Skeletal muscle satellite cell (primary cell): ENCODE results near the gene PLEKHA7.
"Not testable (repeated sequence)": the region's sequence is repeated elsewhere in the genome, so short reads cannot be mapped to it uniquely, and the experiment has no call there.

ENCODE experiments used
- H3K27me3 ChIP-seq: 2 replicates; pipeline ENCODE4 v1.7.0; 2013; ENCODE audit warnings: low read length; ENCODE audit not compliant: control insufficient read depth, insufficient read depth
- H3K36me3 ChIP-seq: 2 replicates; pipeline ENCODE4 v1.7.0; 2013; ENCODE audit warnings: mild to moderate bottlenecking, control low read depth, low read length; ENCODE audit not compliant: insufficient read depth
- H3K4me1 ChIP-seq: 2 replicates; pipeline ENCODE4 v1.7.0; 2013; ENCODE audit warnings: low read length; ENCODE audit not compliant: control insufficient read depth, insufficient read depth
- H3K4me2 ChIP-seq: 2 replicates; pipeline ENCODE4 v1.7.0; 2013; ENCODE audit warnings: mild to moderate bottlenecking, low read length
- H3K4me3 ChIP-seq: 2 replicates; pipeline ENCODE4 v1.7.0; 2013; ENCODE audit warnings: low read length
- H3K9ac ChIP-seq: 2 replicates; pipeline ENCODE4 v1.7.0; 2013; ENCODE audit warnings: mild to moderate bottlenecking, low read depth, low read length, moderate library complexity
- H3K9me3 ChIP-seq: replicated peaks from 2 replicates; pipeline ENCODE4 v1.7.0; 2013; ENCODE audit warnings: mild to moderate bottlenecking, control low read depth, low read length

Gene PLEKHA7

DNA sequence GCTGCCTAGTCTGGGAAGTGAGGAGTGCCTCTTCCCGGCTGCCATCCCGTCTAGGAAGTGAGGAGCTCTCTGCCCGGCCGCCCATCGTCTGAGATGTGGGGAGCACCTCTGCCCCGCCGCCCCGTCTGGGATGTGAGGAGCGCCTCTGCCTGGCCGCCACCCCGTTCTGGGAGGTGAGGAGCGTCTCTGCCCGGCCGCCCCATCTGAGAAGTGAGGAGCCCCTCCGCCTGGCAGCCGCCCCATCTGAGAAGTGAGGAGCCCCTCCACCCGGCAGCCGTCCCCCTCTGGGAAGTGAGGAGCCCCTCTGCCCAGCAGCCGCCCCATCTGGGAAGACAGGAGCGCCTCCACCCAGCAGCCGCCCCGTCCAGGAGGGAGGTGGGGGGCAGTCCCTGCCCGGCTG is 126.3 kb downstream of the PLEKHA7 start:
- H3K9ac ChIP-seq, H3K36me3 ChIP-seq, H3K4me2 ChIP-seq, H3K9me3 ChIP-seq, H3K4me3 ChIP-seq, H3K27me3 ChIP-seq: not testable (repeated sequence)
- peaks cover 24% of the 10 kb centered on the region for H3K4me1 ChIP-seq

DNA sequence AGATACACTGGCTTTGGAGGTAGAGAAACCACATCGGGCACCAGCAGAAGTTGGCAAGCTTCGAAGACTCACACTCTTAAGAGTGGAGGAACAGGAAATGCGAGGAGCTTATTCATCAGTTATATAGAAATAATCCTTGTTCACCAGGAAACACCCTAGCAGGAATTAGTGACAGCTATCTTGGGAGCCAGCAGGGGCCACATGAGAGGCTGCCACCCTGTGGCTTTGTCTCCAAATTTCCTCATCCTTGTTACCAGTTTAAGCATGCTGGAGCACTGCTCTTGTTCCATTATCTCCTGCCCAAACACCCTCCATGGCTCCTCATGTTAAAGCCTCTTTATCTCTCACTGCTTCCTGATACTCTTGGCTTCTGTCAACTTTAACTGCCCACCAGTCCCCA is 131.0 kb downstream of the PLEKHA7 start:
- no peak overlapping the region for H3K9ac ChIP-seq
- peaks cover 19% of the 10 kb centered on the region for H3K4me1 ChIP-seq
- no peaks in the 10 kb centered on the region for H3K27me3 ChIP-seq
- H3K4me2 ChIP-seq = no peak overlapping the region
- no peaks in the 10 kb centered on the region for H3K36me3 ChIP-seq
- H3K9me3 ChIP-seq = no peaks in the 10 kb centered on the region
- H3K4me3 ChIP-seq = no peak overlapping the region

DNA sequence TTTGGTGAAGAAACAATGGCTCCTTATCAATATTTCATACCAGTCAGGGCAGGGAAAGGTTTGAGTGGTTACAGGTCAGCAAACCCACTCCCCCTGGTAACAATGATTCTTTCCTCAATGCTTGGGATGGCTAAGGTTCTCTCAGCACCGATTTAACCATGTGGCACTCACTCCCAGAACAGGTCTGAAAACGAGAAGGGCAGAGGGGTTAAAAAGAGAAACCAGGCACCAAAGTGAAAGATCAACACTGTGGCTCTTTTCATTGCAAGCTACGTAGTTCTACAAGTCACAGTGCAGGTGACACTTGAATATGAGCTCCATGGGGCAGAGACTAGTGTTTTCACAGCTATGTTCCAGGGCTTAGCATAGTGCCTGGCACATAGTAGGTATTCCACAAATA is 132.4 kb downstream of the PLEKHA7 start:
- Histone ChIP-seq H3K9ac (no peak overlapping the region), H3K36me3 (no peaks in the 10 kb centered on the region), H3K27me3 (no peaks in the 10 kb centered on the region), H3K9me3 (no peaks in the 10 kb centered on the region), H3K4me1 (peaks cover 19% of the 10 kb centered on the region), H3K4me3 (no peak overlapping the region), H3K4me2 (peak overlapping the region; percentile 50)

DNA sequence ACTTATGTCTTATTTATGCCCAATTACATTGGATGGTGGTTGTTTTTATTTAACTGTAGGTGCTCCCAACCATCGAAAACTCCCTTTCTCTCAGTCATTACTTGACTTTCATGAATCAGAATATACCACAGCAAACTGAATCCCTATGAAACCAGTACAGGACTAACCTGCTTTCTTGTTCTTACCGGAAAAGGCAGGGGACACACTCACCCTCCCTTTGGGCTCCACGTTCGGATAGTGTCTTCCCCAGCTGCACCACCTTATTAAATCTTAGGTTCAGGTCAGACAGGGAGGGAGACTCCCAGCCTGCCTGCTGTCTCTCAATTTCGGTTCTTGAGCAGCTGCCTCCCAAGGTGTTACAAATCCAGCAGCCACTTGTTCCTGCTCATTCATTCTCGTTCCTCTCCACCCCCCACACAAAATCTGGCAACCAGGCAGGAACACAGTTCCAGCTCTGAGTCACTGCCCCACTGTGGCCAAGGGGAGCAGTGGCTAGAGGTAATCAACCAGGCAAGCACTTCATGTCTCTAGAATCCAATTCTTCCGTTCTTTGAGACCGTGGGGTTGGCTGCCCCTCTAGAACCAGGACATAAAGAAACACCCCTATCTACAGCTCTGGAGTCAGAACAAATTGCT is 133.0 kb downstream of the PLEKHA7 start:
- Histone ChIP-seq H3K9me3 (no peaks in the 10 kb centered on the region), H3K36me3 (no peaks in the 10 kb centered on the region), H3K4me2 (peak overlapping the region; percentile 50), H3K4me1 (peaks cover 22% of the 10 kb centered on the region), H3K4me3 (no peak overlapping the region), H3K9ac (no peak overlapping the region), H3K27me3 (no peaks in the 10 kb centered on the region)

DNA sequence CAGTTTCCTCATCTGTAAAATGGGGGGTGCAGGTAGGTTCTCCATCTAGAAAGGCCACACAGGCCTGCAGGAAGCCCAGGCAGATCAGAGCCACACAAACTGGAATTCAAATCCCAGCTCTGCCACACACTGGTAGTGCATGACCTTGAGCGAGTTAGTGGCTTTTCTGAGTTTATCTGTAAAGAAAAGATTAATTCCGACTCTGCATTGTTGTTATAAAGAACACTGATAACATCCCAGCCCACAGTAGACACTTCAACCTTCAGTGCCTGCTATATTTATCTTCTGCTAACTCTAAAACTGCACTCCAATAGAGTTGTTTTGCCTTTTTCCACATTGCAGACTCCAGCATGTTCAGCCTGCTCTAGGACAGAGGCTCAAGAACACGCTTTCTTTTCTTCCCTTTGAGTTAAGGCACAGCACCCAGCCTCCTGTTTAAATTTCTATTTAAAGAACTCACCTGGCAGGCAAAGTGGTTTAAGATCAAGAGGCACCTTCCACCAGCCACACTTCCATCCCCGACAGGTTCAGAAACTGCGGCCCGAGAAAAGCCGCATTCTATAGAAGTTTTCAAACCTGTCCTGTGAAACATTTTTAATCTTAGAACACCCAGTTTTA is 133.9 kb downstream of the PLEKHA7 start:
- Histone ChIP-seq H3K9ac (no peak overlapping the region), H3K4me1 (peaks cover 22% of the 10 kb centered on the region), H3K36me3 (no peaks in the 10 kb centered on the region), H3K4me2 (no peak overlapping the region), H3K9me3 (no peaks in the 10 kb centered on the region), H3K4me3 (no peak overlapping the region), H3K27me3 (no peaks in the 10 kb centered on the region)

DNA sequence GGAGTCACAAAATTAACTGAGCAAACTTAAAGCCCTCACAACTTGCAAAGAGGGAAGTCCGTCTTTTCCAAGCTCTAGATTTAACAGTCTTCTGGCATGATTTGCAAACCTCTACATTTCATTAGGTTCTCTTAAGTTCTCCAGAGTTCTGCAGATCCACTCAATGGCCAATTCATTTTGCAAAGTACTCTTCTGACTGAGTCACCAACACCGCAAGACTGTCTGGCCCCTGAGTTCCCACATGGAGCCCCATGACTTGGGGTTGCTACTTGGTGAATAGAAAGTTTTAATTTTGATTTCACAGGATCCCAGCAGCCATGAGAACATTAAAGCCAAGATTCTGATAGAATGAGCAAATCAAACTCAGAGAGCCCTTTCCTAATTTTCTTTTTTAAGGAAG is 134.5 kb downstream of the PLEKHA7 start:
- H3K9ac ChIP-seq = no peak overlapping the region
- H3K36me3 ChIP-seq = no peaks in the 10 kb centered on the region
- H3K4me1 ChIP-seq = peaks cover 22% of the 10 kb centered on the region
- H3K9me3 ChIP-seq = no peaks in the 10 kb centered on the region
- H3K4me3 ChIP-seq = no peak overlapping the region
- no peaks in the 10 kb centered on the region for H3K27me3 ChIP-seq
- no peak overlapping the region for H3K4me2 ChIP-seq

DNA sequence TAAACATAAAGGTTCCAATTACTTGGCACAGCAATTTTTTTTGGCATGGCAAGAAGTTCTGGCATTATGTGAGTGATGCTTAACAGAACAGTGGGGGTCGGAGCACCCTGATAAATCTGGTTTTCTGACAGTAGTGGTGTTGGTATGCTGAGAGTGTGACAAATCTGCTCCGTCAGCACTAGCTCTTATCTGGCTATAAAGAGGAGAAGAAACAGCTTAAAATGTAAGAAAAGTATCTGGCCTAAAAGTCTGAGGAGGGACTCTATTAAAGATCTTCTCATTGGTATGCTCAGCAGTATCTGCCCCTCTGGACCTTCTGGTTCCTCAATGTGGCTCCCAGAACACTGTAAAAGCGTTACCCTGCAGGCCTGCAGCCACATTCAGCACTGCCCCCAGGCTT is 137.4 kb downstream of the PLEKHA7 start:
- Histone ChIP-seq H3K9ac (no peak overlapping the region), H3K4me2 (no peak overlapping the region), H3K4me1 (peaks cover 14% of the 10 kb centered on the region), H3K27me3 (no peaks in the 10 kb centered on the region), H3K9me3 (no peaks in the 10 kb centered on the region), H3K36me3 (no peaks in the 10 kb centered on the region), H3K4me3 (no peak overlapping the region)

DNA sequence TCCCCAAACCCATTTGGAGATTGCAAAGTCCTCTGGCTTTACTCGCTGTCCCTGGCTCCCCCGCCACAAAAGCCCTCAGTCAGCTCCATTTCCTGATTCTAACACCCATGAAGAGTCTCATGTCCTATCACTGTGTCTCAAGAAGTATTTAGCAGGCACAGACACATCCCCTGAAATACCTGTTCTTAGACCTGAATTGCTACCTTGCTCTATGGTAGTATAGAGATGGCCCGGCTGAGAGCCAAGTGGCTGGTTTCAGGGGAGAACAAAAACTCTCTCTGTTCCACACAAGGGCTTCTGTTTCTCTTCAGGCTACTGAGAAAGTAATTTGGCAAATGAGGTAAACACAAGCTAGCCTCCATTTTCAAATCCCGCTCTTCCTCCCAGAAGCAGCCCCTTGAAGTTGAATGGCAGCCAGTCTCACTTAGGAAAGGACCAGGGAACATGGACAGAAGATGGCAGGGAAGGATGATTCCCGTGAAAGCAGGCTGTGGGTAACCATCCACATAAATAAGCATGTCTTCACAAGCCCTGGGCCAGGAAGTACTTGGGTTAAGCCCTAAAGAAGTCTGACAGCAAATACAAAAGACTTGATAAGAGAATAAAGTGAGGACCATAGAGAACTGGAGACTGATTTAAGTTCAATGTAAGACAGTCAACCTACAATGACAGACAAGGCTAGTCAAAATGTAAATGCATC is 138.0 kb downstream of the PLEKHA7 start:
- no peaks in the 10 kb centered on the region for H3K9me3 ChIP-seq
- H3K36me3 ChIP-seq = no peaks in the 10 kb centered on the region
- H3K4me1 ChIP-seq = peaks cover 12% of the 10 kb centered on the region
- H3K27me3 ChIP-seq = no peaks in the 10 kb centered on the region
- H3K9ac ChIP-seq = no peak overlapping the region
- H3K4me2 ChIP-seq = no peak overlapping the region
- no peak overlapping the region for H3K4me3 ChIP-seq

DNA sequence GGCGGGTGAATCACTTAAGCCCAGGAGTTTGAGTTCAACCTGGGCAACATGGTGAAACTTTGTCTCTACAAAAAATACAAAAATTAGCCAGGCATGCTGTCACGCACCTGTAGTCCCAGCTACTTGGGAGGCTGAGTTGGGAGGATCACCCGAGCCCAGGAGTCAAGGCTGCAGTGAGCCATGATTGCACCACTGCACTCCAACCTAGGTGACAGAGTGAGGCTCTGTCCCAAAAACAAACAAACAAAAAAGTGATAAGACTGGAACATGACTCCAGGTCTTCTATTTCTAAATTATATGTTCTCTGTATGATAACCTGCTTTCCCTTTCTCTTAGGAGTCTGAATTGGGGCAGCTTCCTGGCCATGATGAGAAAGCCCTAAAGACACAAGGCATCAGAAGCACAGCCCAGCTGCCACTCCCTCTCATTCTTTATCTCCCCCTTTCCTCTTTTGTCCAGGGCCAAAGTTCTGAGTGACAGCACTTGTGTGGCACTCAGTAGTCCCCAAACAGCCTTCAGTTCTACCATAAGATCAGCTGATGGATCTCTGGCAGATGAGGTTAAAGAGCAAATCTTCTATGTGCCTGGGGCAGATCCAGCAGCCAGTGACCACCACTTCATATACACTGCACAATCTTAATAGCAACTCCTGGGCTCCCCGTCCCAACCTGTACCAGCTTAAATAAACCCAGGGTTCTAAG is 139.8 kb downstream of the PLEKHA7 start:
- Histone ChIP-seq H3K27me3 (no peaks in the 10 kb centered on the region), H3K4me2 (no peak overlapping the region), H3K9me3 (no peaks in the 10 kb centered on the region), H3K4me1 (peaks cover 8% of the 10 kb centered on the region), H3K9ac (no peak overlapping the region), H3K36me3 (no peaks in the 10 kb centered on the region), H3K4me3 (no peak overlapping the region)

DNA sequence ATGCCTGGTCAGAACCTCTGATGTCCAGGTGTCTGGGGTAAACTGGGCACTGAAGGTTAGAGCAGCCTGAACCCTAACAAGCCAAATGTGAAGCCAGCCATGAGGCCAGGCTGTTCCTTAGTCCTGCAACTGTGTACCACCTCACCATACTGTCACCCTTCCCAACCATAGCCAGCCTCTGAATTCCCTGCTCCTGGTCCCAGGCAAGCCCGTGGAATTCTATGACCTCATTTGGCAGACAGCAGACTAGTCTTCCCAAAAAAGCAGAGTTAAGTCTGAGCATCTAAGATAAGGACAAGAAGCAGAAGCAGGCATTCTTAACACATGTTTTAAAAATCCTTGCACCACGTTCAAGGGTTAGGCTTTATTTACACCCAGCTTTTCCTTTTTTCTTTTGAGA is 140.9 kb downstream of the PLEKHA7 start:
- H3K27me3 ChIP-seq = no peaks in the 10 kb centered on the region
- H3K4me2 ChIP-seq = no peak overlapping the region
- no peak overlapping the region for H3K9ac ChIP-seq
- no peak overlapping the region for H3K4me3 ChIP-seq
- peaks cover 8% of the 10 kb centered on the region for H3K4me1 ChIP-seq
- H3K9me3 ChIP-seq = no peaks in the 10 kb centered on the region
- H3K36me3 ChIP-seq = no peaks in the 10 kb centered on the region

DNA sequence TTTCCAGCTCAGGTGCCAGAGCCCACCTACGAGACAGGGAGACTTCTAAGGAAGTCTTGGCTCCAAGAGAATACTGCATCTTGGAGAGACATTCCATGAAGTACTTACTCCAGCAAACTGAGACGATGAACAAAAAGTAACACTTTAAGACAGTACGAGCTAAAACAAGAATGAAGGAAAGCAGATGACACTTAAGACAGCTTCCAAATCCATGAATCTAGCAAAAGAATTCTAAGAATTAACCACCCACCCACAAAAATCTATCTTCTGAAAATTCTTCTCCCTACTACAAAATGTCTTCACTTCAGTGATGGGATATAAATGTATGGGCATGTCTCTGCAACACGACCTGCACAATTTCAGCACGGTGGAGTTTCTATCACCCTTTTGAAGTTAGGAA is 142.8 kb downstream of the PLEKHA7 start:
- Histone ChIP-seq H3K4me2 (no peak overlapping the region), H3K9me3 (no peaks in the 10 kb centered on the region), H3K4me1 (peaks cover 5% of the 10 kb centered on the region), H3K9ac (no peak overlapping the region), H3K4me3 (no peak overlapping the region), H3K27me3 (no peaks in the 10 kb centered on the region), H3K36me3 (no peaks in the 10 kb centered on the region)
